GM18951 (cell line): Measurements from ENCODE around the gene MMP8.

Source experiments
- POLR2A ChIP-seq: IDR thresholded peaks from 4 replicates; pipeline ENCODE4 v1.6.1; 2011; ENCODE audit warnings: mild to moderate bottlenecking; ENCODE audit not compliant: insufficient read length, insufficient read depth; ENCODE audit errors: extremely low read depth
- in situ Hi-C: fragments of 300-500 bp; cut with MboI; formaldehyde crosslinking; loops from one replicate; pipeline ENCODE4 v1.12.0; 2022; ENCODE audit warnings: low sequenced_read_pairs, mixed read lengths, inconsistent platforms; ENCODE audit not compliant: unreplicated experiment

Gene MMP8

GRCh38 chr11:102704841-102705240 is 19.9 kb downstream of the MMP8 start:
- in situ Hi-C loops, result no loop called here
- no peak for TF ChIP-seq POLR2A

DNA sequence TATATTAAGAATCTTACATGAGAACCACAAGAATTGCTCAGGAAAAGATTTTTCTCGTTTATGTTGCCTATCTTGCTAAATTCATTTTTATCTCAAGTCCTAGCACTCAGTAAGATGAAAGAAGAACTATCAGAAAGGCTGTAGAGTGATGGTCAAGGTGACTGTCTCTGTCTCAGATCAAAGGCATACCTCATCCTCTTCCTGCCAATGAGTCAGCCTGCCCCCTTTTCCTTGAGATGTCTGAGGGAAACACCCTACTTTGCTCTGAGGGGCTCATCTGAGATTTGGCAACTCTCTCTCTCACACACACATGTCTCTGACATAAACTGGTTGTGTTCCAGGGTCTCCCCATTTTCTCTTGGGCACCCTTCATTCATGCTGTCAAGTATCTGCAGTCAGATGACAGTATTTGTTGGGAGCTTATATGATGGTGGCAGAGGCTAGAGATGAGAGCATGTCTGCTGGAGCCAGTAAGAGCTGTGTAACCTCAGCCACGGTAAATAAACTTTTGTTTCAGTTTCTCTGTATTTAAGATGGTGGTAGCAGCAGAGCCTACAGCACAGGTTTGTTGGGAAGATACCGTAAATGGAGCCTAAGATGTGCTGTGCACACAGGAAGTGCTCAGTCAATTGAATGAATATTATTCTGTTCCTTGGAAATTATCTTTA is 20.8 kb downstream of the MMP8 start:
- in situ Hi-C loops, result no loop called here

GRCh38 chr11:102695201-102695600 is 29.6 kb downstream of the MMP8 start:
- no peak for TF ChIP-seq POLR2A
- in situ Hi-C loops, result no loop called here

More for the DNA sequence above, 20.8 kb downstream of the MMP8 start:
- no peak for TF ChIP-seq POLR2A

DNA sequence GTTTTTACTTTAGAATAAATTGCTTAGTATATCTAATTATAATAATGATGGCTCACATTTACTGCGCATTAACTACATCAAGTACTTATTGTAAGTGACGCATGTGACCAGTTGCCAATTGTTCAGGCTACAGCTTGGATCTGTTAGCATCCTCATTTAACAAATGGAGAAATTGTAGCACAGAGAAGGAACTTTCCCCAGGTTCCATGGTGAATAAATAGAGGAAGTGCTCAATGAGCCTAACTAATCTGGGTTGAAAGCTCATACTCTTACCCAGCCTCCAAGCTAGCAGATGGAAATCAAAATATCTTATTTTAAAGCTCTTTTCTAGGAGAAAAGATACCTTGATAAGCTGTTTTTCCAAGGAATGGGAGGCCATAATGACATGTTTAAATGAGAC is 39.0 kb downstream of the MMP8 start:
- in situ Hi-C loops, result no loop called here
- TF ChIP-seq POLR2A, result no peak

DNA sequence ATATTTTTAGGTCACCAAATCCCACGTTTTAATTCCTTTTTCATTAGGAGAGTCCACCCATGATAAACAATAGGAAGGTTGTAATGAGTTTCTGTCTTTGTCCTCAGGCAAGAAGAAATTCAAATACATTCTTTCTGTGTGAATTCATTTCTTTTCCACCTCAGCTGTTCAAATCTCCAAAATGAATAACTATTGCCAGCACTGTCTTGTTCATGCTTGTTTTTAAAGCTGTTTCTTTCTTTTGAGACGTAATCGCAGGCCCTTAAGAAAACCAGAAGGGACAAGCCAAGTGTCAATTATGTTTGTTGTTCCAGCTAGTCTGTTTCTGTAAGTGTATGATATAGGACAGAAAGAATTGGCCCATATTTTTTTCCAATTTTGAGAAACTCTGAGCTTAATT is 39.4 kb downstream of the MMP8 start:
- in situ Hi-C loops, result no loop called here
- no peak for TF ChIP-seq POLR2A

- no peak for TF ChIP-seq POLR2A
- in situ Hi-C loops, result no loop called here
Measured at GRCh38 chr11:102683277-102683676, 41.5 kb downstream of the MMP8 start.

DNA sequence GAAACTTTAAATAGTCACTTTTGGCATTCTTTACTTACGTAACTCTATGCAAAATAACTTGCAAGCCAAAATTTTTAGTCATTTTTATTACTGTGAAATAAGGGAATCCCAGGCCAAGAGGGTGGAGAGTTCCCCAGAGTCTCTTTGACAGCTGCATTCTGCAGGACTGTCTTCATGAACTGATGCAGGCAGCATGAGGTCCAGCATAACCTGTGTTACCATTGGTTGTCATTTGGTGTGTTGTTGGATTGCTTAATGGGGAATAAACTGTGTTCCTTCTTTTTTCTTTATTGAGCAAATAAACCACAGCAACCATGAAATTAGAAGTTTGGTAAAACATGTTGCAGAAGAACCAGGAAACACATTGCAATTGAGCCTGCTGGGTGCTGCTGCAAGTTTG is 43.8 kb downstream of the MMP8 start:
- TF ChIP-seq POLR2A, result no peak
- in situ Hi-C loops, result no loop called here

DNA sequence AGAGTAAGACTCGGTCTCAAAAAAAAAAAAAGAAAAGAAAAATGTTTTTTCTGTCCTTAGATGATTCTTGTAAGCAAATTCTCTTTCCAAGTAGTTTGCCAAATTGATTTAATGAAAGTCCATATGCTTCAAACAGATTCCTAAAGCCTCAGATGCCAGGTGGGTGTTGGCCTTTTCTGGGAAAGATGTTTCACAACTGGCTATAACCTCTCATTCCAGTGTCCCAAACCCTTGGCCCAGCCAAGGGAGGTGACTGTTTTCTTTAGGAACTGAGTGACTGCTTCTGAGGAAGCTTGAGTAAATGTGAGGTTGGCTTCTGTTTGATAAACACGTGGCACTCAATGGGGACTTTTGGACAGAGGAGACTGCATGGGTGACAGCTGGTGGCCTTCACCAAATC is 46.7 kb downstream of the MMP8 start:
- no peak for TF ChIP-seq POLR2A
- in situ Hi-C loops, result no loop called here

GRCh38 chr11:102676084-102676483 is 48.7 kb downstream of the MMP8 start:
- TF ChIP-seq POLR2A, result no peak
- in situ Hi-C loops, result no loop called here

DNA sequence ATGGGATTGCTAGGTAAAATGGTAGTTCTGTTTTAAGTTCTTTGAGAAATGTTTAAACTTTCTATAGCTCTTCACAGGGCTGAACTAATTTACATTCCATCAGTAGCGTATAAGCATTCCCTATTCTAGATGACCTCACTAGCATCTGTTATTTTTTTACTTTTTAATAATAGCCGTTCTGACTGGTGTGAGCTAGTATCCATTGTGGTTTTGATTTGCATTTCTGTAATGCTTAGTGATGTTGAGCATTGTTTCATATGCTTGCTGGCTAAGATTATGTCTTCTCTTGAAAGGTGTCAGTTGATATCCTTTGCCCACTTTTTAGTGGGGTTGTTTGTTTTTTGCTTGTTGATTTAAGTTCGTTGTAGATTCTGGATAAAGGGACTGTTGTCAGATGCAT is 55.1 kb downstream of the MMP8 start:
- in situ Hi-C loops, result loop anchor here (25.0 kb wide), 1 partner anchor 1207 kb away; no protein-coding TSS in a partner anchor
- no peak for TF ChIP-seq POLR2A

DNA sequence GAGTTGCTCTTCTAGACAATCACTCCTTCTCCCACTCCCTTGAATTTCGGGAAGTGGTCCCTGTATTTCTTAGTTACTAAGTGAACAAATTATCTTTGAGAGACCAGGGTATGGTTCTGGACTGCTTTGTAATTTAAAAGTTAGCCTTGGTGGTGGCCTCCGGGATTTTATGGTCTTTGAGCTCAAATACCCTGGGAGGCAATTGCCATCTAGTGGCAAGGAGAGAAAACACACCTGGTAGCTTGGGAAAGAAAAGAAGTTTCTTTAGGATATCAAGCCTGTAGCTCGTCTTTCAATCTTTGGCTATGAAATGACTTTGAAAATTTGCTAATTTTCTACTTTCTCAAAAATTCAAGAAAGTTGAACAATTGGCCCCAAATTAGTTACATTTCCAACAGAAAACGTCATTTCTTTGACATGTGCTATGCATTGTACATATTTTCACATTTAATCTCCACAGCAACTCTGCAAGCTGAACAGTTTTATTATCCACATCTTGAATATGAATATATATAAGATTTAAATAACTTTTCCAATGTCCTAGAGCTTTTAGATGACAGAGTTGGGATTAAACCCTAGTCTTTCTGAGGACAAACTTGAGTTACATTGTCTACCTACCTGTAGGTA is 58.3 kb downstream of the MMP8 start:
- in situ Hi-C loops, result loop anchor here (25.0 kb wide), 1 partner anchor 1204 kb away; no protein-coding TSS in a partner anchor
- TF ChIP-seq POLR2A, result no peak

DNA sequence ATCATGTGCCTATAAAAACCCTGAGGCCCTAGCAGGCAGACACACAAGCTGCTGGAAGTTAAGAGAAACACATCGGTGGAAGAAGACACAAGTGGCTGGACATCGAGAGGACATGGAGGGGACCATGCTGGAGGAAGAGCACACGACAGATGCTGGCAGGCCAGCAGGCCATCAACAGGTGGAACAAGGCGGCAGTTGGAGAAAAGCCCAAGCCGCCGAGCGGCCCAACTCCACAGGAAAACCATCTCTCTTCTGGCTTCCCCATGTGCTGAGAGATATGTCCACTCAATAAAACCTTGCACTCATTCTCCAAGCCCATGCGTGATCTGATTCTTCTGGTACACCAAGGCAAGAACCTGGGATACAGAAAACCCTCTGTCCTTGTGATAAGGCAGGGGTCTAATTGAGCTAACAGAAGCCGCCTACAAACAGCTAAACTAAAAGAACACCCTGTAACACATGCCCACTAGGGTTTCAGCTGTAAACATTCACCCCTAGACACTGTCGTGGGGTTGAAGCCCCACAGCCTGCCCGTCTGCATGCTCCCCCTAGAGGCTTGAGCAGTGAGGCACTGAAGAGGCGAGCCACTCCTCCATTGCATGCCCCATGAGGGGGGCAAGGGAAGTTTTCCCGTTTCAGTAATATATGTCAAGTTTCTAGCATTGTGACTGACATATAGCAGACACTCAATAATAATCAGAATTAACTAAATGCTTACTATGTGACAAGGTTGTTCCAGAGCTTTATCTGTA is 60.6 kb downstream of the MMP8 start:
- no peak for TF ChIP-seq POLR2A
- in situ Hi-C loops, result loop anchor here (25.0 kb wide), 1 partner anchor 1202 kb away; no protein-coding TSS in a partner anchor

GRCh38 chr11:102662607-102663006 is 62.1 kb downstream of the MMP8 start:
- in situ Hi-C loops, result loop anchor here (25.0 kb wide), 1 partner anchor 1200 kb away; no protein-coding TSS in a partner anchor
- TF ChIP-seq POLR2A, result no peak
